T-helper 1 cell (primary cell): Measurements from ENCODE around the gene VIPR2.

Experiments used
- DNase-seq, 5 donors: peaks; one replicate each; pipeline ENCODE4 v3.0.0-alpha.2; 2012 to 2020

The VIPR2 gene

DNA sequence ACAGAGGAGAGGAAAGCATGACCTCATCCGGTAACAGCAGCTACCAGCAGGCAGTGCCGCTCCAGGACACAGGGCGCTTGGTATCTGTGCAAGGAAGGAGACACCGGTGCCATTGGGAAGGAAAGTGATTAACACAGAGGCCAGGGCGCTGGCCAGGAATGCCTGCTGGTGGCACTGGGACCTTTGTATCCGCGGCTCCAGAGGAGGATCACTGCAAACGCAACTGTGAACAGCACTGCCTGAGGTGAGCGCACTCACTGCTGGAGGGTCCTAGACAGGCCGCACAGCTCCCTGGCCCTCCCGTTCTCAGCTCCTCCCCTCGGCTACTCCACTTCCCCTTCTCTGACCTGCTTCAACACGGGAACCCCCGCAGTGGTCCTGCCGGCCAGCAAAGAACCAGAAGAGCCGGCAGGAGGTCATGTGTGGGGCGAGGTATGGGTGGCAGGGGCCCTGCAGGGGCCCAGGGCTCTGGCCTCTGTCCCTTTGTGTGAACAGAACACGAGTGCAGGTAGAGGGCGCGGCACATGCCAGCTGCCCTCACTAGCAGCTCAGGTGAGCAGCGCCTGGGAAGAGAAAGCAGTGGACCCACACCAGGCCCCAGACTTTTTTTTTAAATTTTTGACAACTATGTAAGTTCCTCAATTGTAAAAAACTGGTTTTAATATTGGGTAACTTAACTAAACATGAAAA, 107.6 kb downstream of the VIPR2 start:
- DNase-seq: no peak

DNA sequence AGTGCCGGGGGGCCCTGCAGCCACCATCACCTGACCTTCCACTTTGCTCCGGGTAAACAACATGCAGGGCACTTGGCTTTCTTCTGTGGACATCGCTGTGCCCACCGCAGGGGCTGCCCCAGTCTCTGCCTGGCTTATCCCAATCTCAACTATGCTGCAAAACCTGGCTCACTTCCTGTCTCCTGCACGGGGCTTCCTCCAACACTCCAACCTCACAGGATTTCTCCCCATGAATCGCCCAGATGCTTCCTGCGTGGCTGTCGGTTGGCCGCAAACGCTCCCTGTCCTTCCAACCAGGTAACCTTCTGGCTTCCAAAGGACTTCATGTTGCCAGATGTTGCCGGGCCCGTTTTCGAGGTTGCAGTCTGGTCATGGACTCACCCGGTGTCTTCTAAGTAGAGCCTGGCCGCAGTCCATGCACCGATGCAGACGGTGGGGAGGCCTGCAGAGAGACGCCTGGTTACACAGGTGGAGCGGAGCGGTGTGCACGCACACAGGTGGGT, 109.0 kb downstream of the VIPR2 start:
- DNase-seq: no peak

DNA sequence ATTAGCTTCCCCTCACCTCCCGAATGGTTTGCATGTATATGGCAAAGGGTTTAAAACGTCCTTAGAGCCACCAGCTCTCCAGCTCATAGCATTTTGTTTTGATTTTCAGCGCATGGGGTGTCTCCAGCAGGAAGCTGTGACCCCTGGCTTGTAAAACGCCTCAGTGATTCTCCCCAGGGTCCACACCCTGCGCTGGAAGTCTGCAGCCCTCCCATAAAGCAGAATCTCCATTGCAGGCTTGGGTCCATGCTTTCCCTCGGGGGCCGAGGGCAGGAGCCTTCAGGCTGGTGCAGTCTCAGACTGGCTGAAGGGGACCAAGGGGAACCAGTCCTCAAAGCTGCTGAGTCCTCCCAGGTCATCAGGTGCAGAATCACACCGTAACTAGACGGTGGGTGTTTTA, 109.7 kb downstream of the VIPR2 start:
- no peak for DNase-seq

DNA sequence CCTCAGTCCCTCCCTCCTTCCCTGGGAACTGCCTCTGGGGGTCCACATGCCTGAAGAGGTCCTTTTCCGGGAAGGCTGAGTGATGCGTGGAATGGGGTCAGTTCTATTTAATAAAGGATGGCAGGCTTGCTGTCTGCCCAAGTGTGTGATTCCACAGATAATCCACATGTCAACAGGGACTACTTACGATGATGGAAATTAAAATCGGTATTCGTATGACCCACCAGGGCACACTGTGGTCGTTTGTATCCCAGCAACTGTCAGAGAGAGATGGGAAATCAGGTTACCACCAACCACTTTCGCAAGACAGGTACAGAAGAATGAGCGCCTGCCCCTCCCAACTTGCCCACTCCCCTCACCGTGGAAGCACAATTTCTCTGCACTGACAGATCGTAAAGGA, 110.3 kb downstream of the VIPR2 start:
- DNase-seq: no peak

DNA sequence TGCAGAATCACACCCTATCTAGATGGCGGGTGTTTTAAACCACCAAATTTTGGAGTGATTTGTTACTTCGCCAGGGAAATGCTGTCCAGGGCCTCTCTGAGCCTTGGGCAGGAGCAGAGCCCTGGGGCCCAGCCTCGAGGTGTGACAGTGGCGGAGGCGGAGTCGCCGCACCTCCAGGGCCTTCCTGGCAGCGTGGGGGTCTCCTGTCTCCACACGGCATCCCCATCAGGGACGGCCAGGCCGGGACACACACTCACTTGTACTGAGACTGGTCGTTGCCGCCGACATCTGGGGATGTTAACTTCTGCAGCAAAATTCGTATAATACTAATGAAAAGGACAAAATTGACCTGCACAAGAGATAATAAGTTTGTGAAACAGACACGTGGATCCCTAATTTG, 110.7 kb downstream of the VIPR2 start:
- no peak for DNase-seq

DNA sequence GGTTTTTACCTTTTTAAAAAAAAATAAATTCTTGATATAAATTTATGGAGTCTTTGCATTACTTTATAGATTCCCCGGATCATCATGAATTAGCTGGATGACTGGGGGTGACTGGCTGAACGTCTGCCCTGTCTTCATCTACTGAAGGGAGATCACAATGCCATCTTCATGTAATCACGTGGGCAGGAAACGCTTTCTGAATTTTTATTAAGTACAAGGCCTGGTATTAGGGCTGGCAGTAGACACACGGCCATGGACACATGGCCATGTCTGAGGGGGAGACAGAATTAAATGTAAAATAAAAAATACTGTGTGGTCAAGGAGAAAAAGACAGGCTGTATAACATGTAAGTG, 111.2 kb downstream of the VIPR2 start:
- no peak for DNase-seq

DNA sequence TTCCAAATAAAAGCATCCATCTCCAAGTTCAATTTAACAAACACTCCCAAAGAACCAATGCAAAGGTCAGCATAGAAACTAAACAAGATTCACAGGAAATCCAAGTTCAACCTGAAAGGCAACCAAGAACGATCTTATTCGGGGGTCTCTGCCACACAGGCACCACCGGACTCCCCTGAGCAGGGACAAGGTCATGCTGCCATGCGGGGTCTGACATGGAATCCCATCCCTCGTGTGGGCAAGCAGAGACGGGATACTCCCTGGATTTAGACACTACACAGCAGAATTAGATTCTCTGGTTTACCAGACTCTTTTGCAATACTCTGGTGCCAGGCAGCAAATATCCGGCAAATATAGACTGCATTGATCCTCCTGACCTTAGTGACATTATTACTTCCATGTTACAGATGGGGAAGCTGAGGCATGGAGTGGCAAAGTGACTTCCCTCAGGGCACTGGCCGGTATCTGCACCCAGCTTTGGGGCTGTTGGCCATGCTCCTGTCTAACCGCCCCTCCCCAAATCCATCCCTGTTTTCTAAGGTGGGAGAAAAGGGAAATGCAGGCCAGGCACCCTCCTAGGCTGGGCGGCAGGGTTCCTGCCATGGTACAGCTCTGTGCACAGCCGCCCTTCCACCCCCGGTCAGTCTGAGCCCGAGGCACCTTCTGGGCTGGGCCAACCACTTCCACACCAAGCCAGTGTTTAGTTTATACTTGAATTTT, 111.8 kb downstream of the VIPR2 start:
- no peak for DNase-seq

DNA sequence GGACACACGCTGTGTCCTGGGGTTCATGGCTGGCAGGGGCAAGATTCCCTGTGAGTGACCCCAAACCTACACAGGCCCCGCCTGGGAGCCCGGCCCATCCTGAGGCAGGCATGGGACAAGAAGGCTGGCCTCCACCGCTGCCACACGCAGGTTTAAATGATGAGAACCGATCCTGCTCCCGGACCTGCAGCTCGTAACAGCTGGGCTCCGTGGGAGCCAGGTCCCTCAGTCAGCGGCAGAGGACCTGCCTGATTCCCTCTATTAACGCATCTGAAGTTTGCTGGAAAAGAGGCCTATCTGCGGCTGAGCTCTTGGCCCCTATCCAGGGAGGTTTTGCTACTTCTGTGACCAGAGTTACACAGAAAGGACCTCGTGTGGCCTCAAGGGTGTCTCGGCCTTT, 112.3 kb downstream of the VIPR2 start:
- no peak for DNase-seq

DNA sequence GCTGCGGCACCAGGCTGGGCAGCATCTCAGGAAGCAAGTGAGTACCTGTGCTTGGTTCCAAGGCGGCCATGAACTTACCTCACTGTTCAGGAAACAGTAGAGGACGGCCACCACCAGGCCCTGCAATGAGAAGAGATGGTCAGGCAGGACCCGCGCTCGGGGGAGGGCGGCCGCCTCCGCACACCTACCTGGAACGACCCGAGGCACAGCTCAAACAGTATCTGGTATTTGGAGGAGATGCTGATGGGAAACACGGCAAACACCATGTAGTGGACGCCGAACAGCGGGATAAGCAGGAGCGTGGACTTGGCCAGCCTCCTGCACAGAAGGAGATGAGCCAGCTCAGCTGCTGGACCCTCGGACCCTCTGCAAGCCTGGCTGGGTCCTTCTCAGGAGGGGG, 112.9 kb downstream of the VIPR2 start:
- DNase-seq: no peak

DNA sequence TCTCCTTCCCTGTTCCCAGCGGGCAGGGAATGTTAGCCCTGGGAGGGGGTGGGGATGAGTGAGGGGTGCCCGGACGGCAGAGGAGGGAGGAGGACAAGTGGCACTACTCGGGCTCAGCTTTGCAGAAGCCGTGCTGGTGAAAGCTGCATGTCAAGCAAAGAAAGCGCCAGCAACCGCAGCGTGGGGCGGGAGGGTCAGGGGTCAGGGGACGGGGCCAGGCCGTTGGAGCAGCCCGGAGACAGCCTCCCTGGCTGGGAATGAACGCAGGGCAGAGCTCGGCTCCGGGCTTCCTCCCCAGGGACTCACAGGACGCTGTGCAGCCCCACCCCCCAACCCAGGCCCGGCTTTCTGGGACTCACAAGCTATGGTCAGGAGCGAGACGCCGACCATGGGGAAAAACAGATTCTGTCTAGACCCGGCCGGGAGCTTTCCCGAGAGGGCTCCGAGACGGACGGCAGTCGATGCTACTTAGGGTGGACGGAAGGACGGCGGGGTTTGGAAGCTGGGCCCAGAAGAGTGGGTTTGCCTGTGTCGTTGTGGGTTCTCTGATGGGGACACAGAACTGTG, 113.4 kb downstream of the VIPR2 start:
- DNase-seq: no peak

DNA sequence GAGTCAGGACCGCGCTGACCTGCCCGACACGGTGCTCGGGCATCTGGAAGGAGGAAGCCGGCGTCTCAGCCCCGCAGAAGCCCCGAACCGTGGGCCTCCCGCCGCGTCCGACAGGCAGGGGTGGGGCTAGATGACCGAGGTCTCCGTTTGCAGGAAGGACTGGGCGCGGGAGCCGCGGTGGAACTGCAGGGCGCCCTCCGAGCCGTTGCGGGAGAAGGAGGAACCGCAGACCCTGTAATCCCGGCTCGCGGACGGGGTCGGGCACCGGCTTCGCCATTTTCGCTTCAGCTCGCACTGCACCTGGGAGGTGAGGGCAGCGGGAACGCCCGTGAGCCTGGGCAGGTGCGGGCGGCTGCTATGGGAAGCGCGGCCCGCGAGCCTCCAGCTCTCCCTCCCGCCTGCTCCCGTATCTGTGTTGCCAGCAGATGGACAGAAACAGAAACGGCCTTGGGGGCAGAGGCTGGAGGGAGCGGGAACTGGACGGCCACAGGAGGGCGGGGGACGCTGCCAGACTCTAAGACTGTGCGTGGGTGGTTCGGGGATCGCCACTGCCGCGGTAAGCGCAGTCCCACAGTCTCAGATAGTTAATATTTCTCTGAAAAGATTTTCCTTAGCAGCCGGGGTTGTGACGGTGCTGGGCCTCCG, 114.1 kb downstream of the VIPR2 start:
- DNase-seq: no peak

DNA sequence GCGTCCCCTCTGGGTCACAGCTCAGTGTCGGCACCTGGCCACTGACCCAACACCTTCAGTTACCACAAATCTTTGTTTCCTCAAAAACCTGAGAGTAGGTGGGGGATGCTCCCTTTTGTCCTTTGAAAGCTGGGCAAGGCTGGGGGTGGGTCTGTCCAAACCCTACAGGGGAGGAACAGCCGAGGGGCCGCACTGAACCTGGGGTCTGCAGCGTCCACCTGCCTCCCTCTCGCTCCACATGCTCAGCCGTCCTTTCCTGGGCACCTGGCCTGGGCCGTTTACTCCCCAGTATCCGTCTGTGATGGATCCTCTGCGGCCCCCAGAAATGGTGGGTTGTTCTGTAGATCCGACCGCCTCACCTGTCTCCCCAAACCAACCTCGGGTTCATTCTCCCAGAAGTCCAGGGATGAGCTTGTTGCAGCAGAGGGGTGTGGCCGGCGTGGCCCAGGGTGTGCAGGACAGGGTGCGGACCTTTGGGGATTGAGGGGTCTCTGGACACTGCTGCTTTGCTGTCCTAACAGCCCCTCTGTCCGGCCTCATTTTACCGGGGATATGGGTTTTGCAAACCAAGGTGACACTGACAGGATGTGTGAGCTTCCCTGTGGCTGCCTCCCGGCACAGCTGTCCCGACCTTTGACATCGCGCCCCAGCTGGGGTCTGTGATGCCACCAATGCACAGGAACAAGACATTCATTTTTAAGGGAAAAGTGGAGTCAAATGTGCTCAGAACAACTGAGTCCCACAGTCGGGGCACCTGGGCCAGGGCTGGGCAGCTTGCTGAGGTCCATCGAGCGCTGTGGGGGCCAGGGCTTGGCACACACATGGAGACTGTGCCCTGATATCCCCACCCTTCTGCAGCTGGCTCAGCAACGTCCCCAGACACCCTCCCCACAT, 115.9 kb downstream of the VIPR2 start:
- DNase-seq: no peak

DNA sequence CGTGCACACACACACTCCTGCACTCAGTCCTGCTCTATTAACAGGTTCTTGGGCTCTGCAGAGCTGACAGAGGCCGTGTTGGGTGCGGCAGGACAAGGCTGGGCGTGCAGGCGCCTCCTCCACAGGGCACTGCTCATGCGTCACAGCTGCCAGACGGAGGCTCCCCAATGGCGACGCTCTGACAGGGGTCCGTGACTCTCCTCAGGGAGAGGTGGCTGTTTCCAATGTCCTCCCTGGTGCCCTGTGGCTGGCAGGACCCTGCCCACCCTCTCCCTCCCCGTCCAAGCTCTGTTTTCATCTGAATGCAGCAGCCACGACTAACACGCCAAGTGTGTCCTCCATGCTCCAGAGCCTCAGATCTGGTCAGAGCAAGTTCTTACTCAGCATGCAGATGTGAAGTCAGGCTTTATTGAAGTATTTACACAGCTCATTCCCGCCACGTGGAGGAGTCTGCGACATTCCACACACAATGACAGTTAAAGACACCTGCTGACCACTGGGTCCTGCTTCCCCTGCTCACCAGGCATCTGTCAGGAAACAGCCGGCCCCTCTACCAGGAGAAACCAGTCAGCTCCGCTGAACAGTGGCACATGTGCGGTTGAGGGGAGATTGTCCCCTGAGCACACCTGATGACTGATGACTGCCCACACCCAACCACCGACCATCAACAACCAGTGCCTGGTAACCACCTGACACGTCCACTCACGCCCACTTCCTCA, 116.7 kb downstream of the VIPR2 start:
- no peak for DNase-seq

DNA sequence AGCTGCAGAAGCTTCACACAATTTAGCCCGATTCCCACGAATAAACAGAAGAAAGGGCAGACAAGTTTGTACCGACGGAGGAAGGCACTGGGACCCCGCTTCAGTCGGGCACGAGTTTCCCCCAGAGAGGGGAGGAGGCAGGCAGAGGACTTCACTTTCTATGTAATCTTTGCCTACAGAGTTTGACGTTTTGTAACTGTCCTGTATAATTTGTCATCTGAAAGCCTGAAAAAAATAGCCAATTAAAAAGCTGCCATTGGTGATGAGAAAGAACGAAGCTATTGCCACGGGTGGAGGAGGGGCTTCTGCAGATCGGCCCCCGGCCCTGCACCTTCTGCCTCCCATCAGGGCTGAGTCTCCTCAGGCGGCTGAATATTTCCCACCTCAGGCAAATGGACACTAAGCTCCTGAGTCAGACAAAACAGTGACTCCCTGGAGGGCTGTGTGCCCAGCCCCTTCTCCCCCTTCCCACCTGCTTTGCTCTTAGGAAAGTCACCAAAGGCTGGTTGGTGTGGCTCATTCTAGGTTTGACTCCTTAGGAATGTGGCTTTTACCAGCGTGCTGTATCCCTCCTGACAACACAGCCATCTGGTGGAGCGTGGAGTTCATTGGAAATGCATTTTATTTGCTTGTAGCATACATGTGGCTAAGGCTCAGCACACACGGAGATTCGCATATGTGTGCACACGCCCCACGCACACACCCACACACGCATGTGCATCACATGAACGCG, 117.4 kb downstream of the VIPR2 start:
- no peak for DNase-seq

DNA sequence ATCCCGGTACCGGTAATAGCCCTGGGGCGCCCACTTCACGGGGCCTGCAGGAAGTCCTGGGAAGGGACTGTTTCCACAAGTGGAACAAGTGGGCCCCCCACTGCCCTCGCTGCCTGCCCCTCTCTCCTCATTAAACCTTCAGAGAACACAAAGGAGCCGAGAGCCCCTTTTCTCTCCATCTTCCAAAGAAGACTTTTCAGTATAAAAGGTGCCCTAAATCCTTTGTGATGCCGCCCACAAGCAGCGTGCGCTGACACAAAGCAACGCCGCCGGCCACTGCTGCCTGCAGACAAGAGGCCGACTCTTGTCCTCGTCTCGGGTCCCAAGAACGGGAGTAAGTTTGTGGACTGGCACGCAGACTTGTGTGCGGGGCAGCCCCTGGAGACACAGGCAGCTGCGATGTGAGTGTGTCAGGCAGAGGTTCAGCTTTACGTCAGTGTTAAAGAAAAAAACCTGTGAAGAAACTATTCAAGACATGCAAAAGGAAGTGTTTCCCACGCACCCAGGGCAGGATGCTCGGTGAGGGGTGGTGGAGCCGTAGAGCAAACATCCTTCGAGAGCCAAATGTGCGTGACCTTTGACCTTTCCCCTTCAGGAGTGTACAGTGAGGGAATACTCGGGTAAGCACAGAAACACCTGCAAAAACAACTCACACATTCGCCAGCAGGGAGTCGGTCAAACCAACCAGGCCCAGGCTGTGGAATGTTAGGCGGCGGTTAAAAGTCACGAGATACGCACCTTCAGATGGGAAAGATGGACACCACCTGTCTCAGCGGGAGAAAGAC, 118.2 kb downstream of the VIPR2 start:
- peak in 1 of 5 donors; percentile 6 for DNase-seq

DNA sequence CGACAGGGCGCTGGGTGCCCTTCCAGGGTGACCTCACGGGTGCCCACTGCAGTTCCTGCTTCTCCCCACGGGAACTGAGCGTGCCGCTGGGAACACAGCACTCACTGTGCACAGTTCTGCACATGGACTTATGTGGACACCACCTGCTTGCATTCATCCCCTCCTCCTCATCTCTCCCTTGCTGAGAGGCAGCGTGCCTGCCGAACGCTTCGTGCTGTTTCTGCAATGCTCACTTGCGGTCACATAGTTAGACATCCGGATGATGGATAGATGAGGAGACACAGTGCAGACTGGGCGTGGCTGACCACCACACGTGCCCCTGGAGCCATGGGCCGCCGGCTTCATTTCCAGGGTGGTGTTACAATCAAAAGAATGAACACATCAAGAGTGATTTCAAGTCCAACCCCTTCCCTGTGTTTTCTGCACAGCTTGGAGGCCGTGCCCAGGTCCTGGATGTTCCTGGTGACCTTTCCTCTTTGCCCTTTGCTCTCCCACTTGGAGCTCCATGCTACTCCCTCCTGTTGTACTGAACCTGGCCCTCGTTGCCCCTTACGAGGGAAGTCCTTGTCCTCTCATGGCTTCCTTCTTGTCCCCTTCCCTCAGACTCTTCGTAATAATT, 119.4 kb downstream of the VIPR2 start:
- no peak for DNase-seq

DNA sequence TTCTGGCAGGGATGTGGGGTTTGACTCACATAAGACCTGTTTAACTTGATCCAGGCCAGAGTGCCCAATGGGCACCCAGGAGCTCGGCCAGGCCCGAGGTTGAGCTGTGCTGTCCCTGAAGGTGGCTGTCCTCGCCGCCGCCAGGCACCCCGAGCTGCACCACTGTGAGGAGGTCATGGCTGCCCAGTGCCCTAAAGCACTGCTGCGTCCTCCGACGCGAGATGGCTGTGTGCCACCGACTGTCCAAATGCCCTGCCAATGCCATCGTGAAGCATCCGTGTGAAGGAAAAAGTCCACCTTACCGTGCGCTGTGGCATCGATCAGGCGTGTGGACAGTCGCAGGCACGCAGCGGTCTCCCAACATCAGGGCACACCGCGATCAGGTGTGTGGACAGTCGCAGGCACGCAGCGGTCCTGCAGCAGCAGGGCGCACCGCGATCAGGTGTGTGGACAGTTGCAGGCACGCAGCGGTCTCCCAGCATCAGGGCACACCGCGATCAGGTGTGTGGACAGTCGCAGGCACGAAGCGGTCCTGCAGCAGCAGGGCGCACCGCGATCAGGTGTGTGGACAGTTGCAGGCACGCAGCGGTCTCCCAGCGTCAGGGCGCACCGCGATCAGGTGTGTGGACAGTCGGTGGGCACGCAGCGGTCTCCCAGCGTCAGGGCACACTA, 120.3 kb downstream of the VIPR2 start:
- DNase-seq: no peak

DNA sequence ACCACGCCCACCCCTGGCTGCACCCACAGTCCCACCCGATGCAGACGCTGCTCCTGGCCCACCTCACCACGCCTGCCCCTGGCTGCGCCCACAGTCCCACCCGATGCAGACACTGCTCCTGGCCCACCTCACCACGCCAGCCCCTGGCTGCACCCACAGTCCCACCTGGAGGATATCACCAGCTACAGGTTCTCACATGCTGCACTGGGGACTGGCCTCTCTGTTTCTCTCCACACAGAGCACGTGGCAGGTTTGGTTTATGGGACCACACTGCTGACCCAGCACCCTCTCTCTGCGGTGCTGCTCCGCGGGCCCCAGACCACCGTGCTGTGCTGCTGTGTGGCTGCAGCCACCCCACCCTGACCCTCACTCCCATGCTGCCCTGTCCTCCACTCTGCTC, 120.9 kb downstream of the VIPR2 start:
- DNase-seq: no peak

DNA sequence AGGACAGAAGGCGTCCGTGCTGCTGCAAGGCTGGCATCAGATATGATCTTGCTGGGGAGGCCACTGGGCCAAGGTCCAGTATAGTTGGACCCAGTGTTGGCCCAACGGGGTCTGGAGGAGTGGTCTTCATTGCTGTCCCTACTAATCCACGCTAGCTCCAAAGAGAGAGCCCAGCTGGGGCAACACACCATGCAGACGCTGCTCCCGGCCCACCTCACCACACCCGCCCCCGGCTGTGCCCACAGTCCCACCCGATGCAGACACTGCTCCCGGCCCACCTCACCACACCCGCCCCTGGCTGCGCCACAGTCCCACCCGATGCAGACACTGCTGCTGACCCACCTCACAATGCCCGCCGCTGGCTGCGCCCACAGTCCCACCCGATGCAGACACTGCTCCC, 121.5 kb downstream of the VIPR2 start:
- DNase-seq: no peak
